Right hindlimb (tissue), 1 donor: ENCODE data around the gene KANSL1L.

Source experiments
- DNase-seq: peaks from one replicate; pipeline ENCODE4 v3.0.0-alpha.2; 2018

Gene KANSL1L

DNA sequence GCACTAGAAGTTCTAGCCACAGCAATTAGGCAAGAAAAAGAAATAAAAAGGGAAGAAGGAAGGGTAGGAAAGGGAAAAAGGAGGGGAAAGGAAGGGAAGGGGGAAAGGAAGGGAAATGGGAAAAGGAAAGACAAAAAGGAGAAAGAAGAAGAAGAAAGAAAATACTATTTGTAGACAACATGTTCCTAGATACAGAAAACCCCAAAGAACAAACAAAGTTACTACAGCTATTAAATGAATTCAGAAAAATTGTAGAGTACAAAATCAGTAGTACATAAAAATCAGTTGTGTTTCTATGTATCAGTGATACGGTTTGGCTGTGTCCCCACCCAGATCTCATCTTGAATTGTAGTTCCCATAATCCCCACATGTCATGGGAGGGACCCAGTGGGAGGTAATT, 116.5 kb downstream of the KANSL1L start:
- DNase-seq: no peak

GRCh38 chr2:210050885-210051284, 120.3 kb downstream of the KANSL1L start:
- no peak for DNase-seq

GRCh38 chr2:210049831-210050230, 121.4 kb downstream of the KANSL1L start:
- peak; percentile 51 for DNase-seq

DNA sequence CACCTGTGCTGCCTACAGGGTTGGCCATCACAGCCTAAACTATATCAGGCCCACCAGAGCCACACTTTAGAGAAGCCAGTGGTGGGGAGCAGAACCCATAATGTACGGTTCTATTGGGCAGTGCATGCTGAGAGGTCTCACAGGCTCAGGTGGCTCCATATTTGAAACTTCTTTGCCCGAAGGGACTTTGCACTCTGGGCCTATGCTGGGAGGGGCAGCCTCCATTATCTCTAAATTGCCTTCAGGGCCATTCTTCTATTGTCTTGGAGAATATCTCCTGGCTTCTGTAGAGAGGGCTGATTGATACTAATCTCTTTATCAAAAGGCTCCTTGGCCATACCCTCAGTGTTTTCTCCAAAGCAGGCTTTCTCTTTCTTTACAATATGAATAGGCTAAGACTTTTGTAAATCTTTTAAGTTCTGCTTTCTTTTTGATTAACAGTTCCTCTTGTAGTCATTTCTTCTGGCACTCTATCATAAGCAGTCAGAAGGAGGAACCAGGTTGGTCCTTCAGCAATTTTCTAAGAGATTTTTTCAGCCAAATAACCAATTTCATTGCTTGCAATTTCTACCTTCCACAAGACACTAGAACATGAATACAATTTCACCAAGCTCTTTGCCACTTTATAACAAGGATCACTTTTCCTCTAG, 124.2 kb downstream of the KANSL1L start:
- DNase-seq: no peak

GRCh38 chr2:210038078-210038477, 133.1 kb downstream of the KANSL1L start:
- no peak for DNase-seq

GRCh38 chr2:210035679-210036078, 135.5 kb downstream of the KANSL1L start:
- DNase-seq: no peak

DNA sequence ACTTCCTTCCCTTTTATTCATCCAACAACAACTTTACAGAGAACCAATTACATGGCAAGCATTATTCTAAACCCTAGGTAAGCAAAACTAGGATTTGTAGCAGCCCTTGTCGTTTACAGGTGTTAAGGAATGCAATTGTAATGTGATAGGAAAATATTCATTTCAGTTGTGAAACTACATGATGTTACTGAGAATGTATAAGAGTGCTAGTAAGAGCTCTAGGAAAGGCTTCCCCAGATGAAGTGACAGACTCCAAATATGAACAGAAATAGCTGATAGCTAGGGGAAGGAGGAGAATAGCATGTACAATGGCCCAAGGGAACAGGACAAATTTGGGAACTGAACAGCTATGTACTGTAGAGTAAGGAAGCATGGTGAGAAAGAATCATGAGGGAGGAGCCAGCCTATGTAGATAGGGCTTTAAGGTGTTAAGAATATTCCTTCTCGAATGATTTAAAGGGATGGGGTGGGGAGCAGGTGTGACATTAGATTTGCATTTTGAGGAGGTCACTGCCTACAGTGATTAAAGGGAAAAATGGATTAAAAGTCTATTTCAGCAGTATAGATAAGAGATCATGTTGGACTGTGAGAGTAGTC, 137.0 kb downstream of the KANSL1L start:
- no peak for DNase-seq

DNA sequence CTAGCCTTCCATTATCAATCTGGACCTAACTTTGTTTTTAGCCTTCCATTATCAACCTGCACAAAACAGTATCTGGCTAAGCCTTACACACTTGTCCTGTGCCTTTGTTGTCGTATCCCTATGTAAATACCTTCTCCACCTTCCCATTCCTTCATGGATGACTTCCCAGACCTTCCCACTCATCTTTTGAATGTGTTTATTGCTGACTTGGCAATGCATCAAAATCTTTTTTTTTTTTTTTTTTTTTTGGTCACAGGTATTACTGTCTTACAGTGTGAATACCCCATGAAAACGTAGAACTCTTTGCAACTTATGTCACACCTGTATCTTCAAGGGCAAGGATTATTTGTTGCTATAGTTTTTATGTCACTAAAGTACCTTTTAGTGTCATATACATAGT, 143.0 kb downstream of the KANSL1L start:
- DNase-seq: no peak

DNA sequence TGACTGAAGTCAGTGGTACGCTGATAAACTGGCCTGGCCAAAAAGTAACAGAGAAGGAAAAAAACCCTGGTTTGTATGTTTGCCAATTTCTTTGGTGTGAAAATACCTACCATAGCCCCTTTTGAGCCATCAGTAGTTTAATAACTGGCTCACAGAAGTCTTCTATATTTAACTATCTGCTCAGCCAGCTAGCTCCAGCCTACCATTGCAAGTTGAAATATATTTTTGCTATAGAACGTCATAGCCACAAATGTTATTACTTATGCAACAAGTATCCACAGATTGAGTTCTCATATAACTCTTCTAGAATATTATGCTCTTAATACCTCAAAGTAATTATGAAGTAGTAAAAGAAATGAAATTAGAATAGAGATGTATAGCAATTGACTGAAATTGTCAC, 143.6 kb downstream of the KANSL1L start:
- no peak for DNase-seq

DNA sequence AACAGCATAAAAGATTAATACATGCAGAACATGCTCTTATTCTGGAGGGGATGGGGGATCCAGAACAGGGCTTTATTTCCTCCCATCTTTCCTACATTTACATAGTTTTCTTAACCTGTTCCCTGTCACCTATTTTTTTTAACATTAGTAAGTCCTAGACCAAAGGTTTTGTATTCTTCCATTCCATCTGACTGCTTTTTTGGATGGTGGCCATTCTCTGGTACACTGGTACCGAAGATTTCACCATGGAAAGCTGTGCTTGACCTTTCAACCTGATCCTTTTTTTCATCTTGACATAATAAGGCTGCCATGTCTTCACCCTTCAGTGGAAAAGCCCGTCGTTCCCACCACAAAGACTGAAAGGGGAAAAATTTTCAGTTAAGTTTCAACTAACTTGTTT, 148.4 kb downstream of the KANSL1L start:
- no peak for DNase-seq

GRCh38 chr2:210020138-210020537, 151.1 kb downstream of the KANSL1L start:
- no peak for DNase-seq

DNA sequence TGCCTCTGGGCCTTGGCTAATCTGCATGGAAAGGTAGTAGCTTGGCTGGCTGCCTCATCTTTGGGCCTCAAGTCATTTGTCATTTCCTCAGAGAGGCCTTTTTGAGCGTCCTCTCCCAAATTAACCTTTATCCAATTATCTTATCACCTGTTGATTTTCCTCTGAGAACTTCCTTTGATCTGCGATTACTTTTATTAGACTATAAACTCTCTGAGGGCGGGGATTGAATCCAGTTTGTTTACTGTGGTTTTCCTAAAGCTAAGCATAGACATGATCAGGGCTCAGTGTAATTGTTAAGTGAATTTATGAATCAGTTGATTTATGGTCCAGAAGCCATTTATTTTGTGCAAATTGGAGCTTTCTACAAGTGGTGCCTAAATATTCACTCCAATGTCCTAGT, 161.3 kb downstream of the KANSL1L start:
- DNase-seq: no peak

DNA sequence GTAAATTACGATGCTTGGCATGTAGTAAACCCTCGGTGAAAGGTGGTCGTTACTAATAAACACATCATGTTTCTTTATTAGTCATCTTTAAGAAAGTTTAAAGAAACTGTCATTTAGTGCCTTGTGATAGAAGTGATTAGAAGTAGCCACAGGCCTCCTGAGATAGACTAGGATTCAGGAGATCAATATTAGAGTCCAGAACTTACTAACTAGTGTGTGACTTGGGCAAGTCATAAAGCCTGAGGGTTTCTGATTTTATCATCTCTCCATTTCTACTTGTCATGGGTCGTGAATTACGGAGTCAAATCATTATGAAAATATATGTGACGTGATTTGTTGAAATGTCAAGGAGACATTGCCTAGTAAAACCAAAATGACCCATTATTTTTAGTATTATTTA, 162.1 kb downstream of the KANSL1L start:
- DNase-seq: no peak

DNA sequence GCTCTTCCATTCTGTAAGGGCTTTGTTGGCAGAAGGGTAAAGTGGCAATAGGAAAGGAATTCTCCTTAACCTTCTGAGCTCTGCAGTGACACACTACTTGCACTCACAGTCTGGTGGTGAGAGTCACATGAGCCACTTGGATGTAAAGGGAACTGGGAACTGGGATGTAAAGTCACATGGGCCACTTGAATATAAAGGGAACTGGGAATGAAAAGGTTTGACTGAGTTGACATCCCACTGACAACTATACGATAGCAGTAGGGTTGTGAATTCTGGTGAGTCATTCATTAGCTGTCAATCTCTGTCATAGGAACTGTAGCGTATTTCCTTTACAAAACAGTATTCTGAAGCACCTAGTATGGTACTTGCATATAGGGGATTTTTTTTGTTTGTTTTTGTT, 163.3 kb downstream of the KANSL1L start:
- DNase-seq: no peak

- no peak for DNase-seq
These were observed 166.3 kb downstream of the KANSL1L start for GRCh38 chr2:210004881-210005280.

GRCh38 chr2:210003359-210003758, 167.8 kb downstream of the KANSL1L start:
- no peak for DNase-seq

- peak; percentile 96 for DNase-seq
These were observed 168.8 kb downstream of the KANSL1L start, which contains the start of gene RPE for GRCh38 chr2:210002158-210003157. Gene RPE (plus strand): TSS chr2:210002638. CDS start chr2:210002662, 24 bp downstream.

GRCh38 chr2:210000464-210001324, 170.5 kb downstream of the KANSL1L start:
- no peak for DNase-seq

DNA sequence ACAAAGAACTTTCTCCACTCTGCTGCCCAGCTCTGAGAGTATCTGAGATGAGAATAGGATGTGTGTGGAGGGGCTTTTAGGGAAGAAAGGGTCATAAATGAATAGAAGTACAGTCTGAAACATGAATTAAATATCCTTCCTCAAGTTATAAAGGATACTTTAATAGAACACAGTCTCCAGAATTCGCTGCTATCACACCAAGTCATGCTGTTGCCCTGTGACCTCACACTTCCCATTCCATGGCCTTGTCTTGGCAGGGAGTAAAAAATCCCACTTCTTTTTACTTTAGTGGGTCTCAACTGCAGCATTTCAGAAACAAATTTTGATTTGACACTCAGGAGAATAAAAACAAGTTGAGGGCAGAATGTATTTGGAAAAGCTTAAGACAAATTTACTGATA, 172.6 kb downstream of the KANSL1L start:
- DNase-seq: no peak

GRCh38 chr2:209993968-209994367, 177.2 kb downstream of the KANSL1L start:
- DNase-seq: no peak

DNA sequence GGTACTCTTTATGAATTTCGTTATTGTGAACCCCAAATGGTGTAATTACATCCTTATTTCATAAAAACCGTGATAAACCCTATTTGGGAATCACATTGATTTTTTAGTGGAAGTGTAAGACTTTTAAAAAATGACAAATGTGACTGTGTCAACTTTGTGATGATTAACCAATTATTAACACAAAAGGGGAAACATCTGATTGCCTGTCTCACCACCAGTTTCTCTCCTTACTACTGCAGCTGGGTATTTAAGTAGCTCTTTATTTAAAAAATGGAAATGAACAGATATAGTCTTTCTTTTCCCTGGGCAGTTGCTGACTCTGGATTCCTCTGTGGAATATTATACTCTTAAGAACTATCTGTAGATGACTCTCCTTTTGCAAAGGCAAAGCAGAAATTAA, 180.4 kb downstream of the KANSL1L start:
- DNase-seq: no peak

- DNase-seq: no peak
These were observed 183.2 kb downstream of the KANSL1L start for GRCh38 chr2:209988010-209988409.

- no peak for DNase-seq
These were observed 184.8 kb downstream of the KANSL1L start for GRCh38 chr2:209986415-209986814.
